WTC11 (cell line): Measurements from ENCODE around the gene SRP14. TPM values are rescaled to one million over a fixed set of nuclear protein-coding genes. Genes with fewer than 3 reads are reported as not detected.

Experiments
- ATAC-seq: fragments of 200-7000 bp; cut with Tn5 transposase; 2 replicates; pipeline ENCODE4 v1.10.0; 2021; ENCODE audit warnings: mild to moderate bottlenecking, moderate library complexity
- CTCF ChIA-PET: fragments of 300-600 bp; sonication (Branson Sonifier 250); formaldehyde crosslinking; loops from one replicate; lab custom pipeline; 2021; ENCODE audit warnings: antibody characterized with exemption; lab: Charles Lee
- POLR2A ChIA-PET: fragments of 350-600 bp; sonication (Branson Sonifier 250); formaldehyde crosslinking; loops from one replicate; lab custom pipeline; 2021; ENCODE audit warnings: antibody characterized with exemption; lab: Charles Lee
- DNase-seq: peaks from one replicate; pipeline ENCODE4 v3.0.0; 2021; ENCODE audit warnings: low spot score
- H3K27ac Mint-ChIP-seq: 2 replicates; pipeline ENCODE4 v1.8.0; 2021; ENCODE audit warnings: mixed read lengths
- H3K27me3 Mint-ChIP-seq: 2 replicates; pipeline ENCODE4 v1.8.0; 2021; ENCODE audit warnings: low read depth, mild to moderate bottlenecking, moderate library complexity, mixed read lengths
- H3K36me3 Mint-ChIP-seq: 2 replicates; pipeline ENCODE4 v1.8.0; 2021; ENCODE audit warnings: mixed read lengths
- H3K4me1 Mint-ChIP-seq: 2 replicates; pipeline ENCODE4 v1.8.0; 2022; ENCODE audit warnings: mixed read lengths
- H3K4me3 Mint-ChIP-seq: 2 replicates; pipeline ENCODE4 v1.8.0; 2021; ENCODE audit warnings: mild to moderate bottlenecking, moderate library complexity, mixed read lengths
- H3K9me3 Mint-ChIP-seq: 2 replicates; pipeline ENCODE4 v1.8.0; 2021; ENCODE audit warnings: mixed read lengths
- AFF4 ChIP-seq: sonication (generic); formaldehyde crosslinking; IDR thresholded peaks from 2 replicates; pipeline ENCODE4 v1.8.1; 2023; ENCODE audit warnings: mild to moderate bottlenecking, missing genetic modification reagents, borderline replicate concordance
- CDX4 ChIP-seq: fragments of 250-450 bp; sonication (Bioruptor Pico); IDR thresholded peaks from 2 replicates; pipeline ENCODE4 v1.9.0; 2021; ENCODE audit warnings: moderate library complexity, mild to moderate bottlenecking, inconsistent platforms, borderline replicate concordance
- CTCF ChIP-seq: fragments of 200-600 bp; IDR thresholded peaks from 2 replicates; pipeline ENCODE4 v1.8.0; 2022; ENCODE audit warnings: antibody characterized with exemption
- E2F4 ChIP-seq: sonication (generic); formaldehyde crosslinking; IDR thresholded peaks from 2 replicates; pipeline ENCODE4 v1.8.1; 2022; ENCODE audit warnings: low read depth, mild to moderate bottlenecking, moderate library complexity, missing genetic modification reagents, borderline replicate concordance
- ESRRA ChIP-seq: sonication (generic); formaldehyde crosslinking; IDR thresholded peaks from 2 replicates; pipeline ENCODE4 v1.8.1; 2022; ENCODE audit warnings: mild to moderate bottlenecking, missing genetic modification reagents, borderline replicate concordance
- GRHL2 ChIP-seq: fragments of 250-450 bp; sonication (Bioruptor Pico); IDR thresholded peaks from 2 replicates; pipeline ENCODE4 v1.8.0; 2022; ENCODE audit warnings: mild to moderate bottlenecking, moderate library complexity; ENCODE audit not compliant: insufficient replicate concordance, severe bottlenecking
- IRF2 ChIP-seq: sonication (generic); formaldehyde crosslinking; IDR thresholded peaks from 2 replicates; pipeline ENCODE4 v1.8.0; 2022; ENCODE audit warnings: low read depth, missing genetic modification reagents, borderline replicate concordance
- JAZF1 ChIP-seq: fragments of 250-450 bp; sonication (Bioruptor Pico); IDR thresholded peaks from 2 replicates; pipeline ENCODE4 v1.9.0; 2021; ENCODE audit warnings: moderate library complexity, mild to moderate bottlenecking, inconsistent platforms
- NR3C1 ChIP-seq: sonication (generic); formaldehyde crosslinking; conservative IDR thresholded peaks from 2 replicates; pipeline ENCODE4 v1.8.1; 2023; ENCODE audit warnings: low read depth, mild to moderate bottlenecking, missing genetic modification reagents
- PRDM15 ChIP-seq: sonication (generic); formaldehyde crosslinking; IDR thresholded peaks from 2 replicates; pipeline ENCODE4 v1.8.0; 2022; ENCODE audit warnings: missing genetic modification reagents
- RELA ChIP-seq: sonication (generic); formaldehyde crosslinking; IDR thresholded peaks from 2 replicates; pipeline ENCODE4 v1.8.1; 2022; ENCODE audit warnings: missing genetic modification reagents, mild to moderate bottlenecking, borderline replicate concordance
- TEAD1 ChIP-seq: sonication (generic); formaldehyde crosslinking; IDR thresholded peaks from 2 replicates; pipeline ENCODE4 v1.8.0; 2022; ENCODE audit warnings: mild to moderate bottlenecking, missing genetic modification reagents
- ZNF121 ChIP-seq: sonication (generic); formaldehyde crosslinking; IDR thresholded peaks from 2 replicates; pipeline ENCODE4 v1.8.0; 2023; ENCODE audit warnings: missing genetic modification reagents
- ZNF138 ChIP-seq: sonication (generic); formaldehyde crosslinking; conservative IDR thresholded peaks from 2 replicates; pipeline ENCODE4 v1.8.1; 2022; ENCODE audit warnings: mild to moderate bottlenecking, moderate library complexity, missing genetic modification reagents
- ZNF219 ChIP-seq: sonication (generic); formaldehyde crosslinking; IDR thresholded peaks from 2 replicates; pipeline ENCODE4 v1.8.0; 2023; ENCODE audit warnings: missing genetic modification reagents, mild to moderate bottlenecking, borderline replicate concordance
- ZNF281 ChIP-seq: sonication (generic); formaldehyde crosslinking; IDR thresholded peaks from 2 replicates; pipeline ENCODE4 v1.8.0; 2023; ENCODE audit warnings: mild to moderate bottlenecking, missing genetic modification reagents
- total RNA-seq: library from RNA; stranded (reverse); gene quantifications from 3 replicates; pipeline ENCODE4 v1.2.3, GENCODE V29; 2021

Gene SRP14
- total RNA-seq, 1 experiment from 2014 or later = 190 TPM

- DNase-seq (no peak), ATAC-seq (no peak)
- Mint-ChIP-seq H3K27ac (no peak overlapping the region), H3K36me3 (peaks cover 5% of the 10 kb centered on the region; the same call in 1 of the 2 replicates), H3K4me3 (no peak overlapping the region), H3K4me1 (peaks cover 35% of the 10 kb centered on the region), H3K9me3 (peaks cover 9% of the 10 kb centered on the region; the same call in 1 of the 2 replicates), H3K27me3 (peaks cover 7% of the 10 kb centered on the region; the same call in 1 of the 2 replicates)
- ChIA-PET POLR2A (interaction anchor here (0.8 to 1.7 kb wide), 2 partner anchors 36 to 38 kb away, joined by 4 read pairs; partner anchors contain the start of gene BMF), CTCF (interaction anchor here (0.5 to 3.6 kb wide), 9 partner anchors 11 to 1629 kb away, joined by 3 to 20 read pairs (median 4); no protein-coding TSS in a partner anchor)
- TF ChIP-seq TEAD1 (CRISPR knock-in tag) (no peak), ZNF121 (CRISPR knock-in tag) (peak; percentile 15; the same call in 1 of the 2 replicates)
- TF ChIP-seq, all 79 proteins: peak for 1
These were observed 31.7 kb upstream of the SRP14 start for GRCh38 chr15:40070608-40071218.

GRCh38 chr15:40070166-40070557, 31.2 kb upstream of the SRP14 start:
- DNase-seq (no peak), ATAC-seq (no peak)
- H3K4me3 Mint-ChIP-seq = no peak overlapping the region
- H3K27me3 Mint-ChIP-seq = peaks cover 6% of the 10 kb centered on the region; the same call in 1 of the 2 replicates
- ChIA-PET POLR2A (interaction anchor here (0.8 to 1.7 kb wide), 3 partner anchors 22 to 39 kb away, joined by 3 to 4 read pairs (median 4); partner anchors contain the start of gene BMF), CTCF (interaction anchor here (0.5 to 3.6 kb wide), 11 partner anchors 10 to 1630 kb away, joined by 3 to 20 read pairs (median 4); no protein-coding TSS in a partner anchor)
- peaks cover 5% of the 10 kb centered on the region; the same call in 1 of the 2 replicates for H3K36me3 Mint-ChIP-seq
- H3K27ac Mint-ChIP-seq = peak overlapping the region; percentile 11; the same call in 1 of the 2 replicates
- H3K4me1 Mint-ChIP-seq = peaks cover 29% of the 10 kb centered on the region
- TF ChIP-seq ZNF219 (no peak), JAZF1 (no peak), CTCF (no peak), RELA (no peak), ESRRA (CRISPR knock-in tag) (no peak), E2F4 (no peak), ZNF281 (CRISPR knock-in tag) (no peak), IRF2 (CRISPR knock-in tag) (no peak), AFF4 (CRISPR knock-in tag) (no peak), ZNF138 (CRISPR knock-in tag) (no peak), GRHL2 (CRISPR knock-in tag) (no peak), PRDM15 (no peak), NR3C1 (CRISPR knock-in tag) (no peak), CDX4 (CRISPR knock-in tag) (no peak)
- TF ChIP-seq, all 79 proteins: peak for 0
- H3K9me3 Mint-ChIP-seq = peaks cover 9% of the 10 kb centered on the region; the same call in 1 of the 2 replicates
